ENCODE results near the gene PTPN14.

GRCh38 chr1:214566158-214567104 lies 15.0 kb upstream of the PTPN14 start:
- TF ChIP-seq CTCF (conservative IDR thresholded peaks at IDR 0.05) = no peak
- no peak for TF ChIP-seq ZFX (IDR thresholded peaks at IDR 0.05)

Measured in C4-2B (cell line).